HepG2 (cell line): ENCODE data around the gene AGER. TPM values are rescaled to one million over a fixed set of nuclear protein-coding genes. Genes with fewer than 3 reads are reported as not detected.
A peak's percentile ranks its signal among the peaks of the same experiment; 100 is the strongest.

Source experiments
- CREM ChIP-seq, 2 experiments: sonication (generic) in 1 of 2; formaldehyde crosslinking in 1 of 2; IDR thresholded peaks; 2 replicates each; pipeline versions ENCODE4 v1.4.0 to v1.6.1; 2016 to 2020; ENCODE audit warnings: antibody characterized with exemption in 1 of 2, mild to moderate bottlenecking in 1 of 2, missing genetic modification reagents in 1 of 2
- HMGXB3 ChIP-seq: sonication (generic); formaldehyde crosslinking; IDR thresholded peaks from 2 replicates; pipeline ENCODE4 v1.4.0; 2020; ENCODE audit warnings: missing genetic modification reagents, borderline replicate concordance
- IRF2 ChIP-seq: IDR thresholded peaks from 2 replicates; pipeline ENCODE4 v1.6.1; 2018; ENCODE audit warnings: missing genetic modification reagents, missing compliant biosample characterization
- ISL2 ChIP-seq: sonication (generic); formaldehyde crosslinking; IDR thresholded peaks from 2 replicates; pipeline ENCODE4 v1.5.0; 2020; ENCODE audit warnings: missing genetic modification reagents
- KDM1A ChIP-seq: IDR thresholded peaks from 2 replicates; pipeline ENCODE4 v1.6.1; 2016; ENCODE audit warnings: missing compliant biosample characterization
- KIAA2018 ChIP-seq: sonication (generic); formaldehyde crosslinking; IDR thresholded peaks from 2 replicates; pipeline ENCODE4 v1.5.0; 2020; ENCODE audit warnings: mild to moderate bottlenecking, missing genetic modification reagents, borderline replicate concordance
- RARG ChIP-seq: sonication (generic); formaldehyde crosslinking; IDR thresholded peaks from 2 replicates; pipeline ENCODE4 v1.4.0; 2020; ENCODE audit warnings: low read depth, mild to moderate bottlenecking, missing genetic modification reagents
- ZEB1 ChIP-seq: IDR thresholded peaks from 2 replicates; pipeline ENCODE4 v1.6.1; 2012; ENCODE audit warnings: mild to moderate bottlenecking, low read depth, inconsistent platforms; ENCODE audit not compliant: insufficient replicate concordance
- ZNF138 ChIP-seq: sonication (generic); formaldehyde crosslinking; IDR thresholded peaks from 2 replicates; pipeline ENCODE4 v1.5.0; 2020; ENCODE audit warnings: mild to moderate bottlenecking, low read depth, missing genetic modification reagents
- ZNF737 ChIP-seq: sonication (generic); formaldehyde crosslinking; IDR thresholded peaks from 2 replicates; pipeline ENCODE4 v1.5.0; 2020; ENCODE audit warnings: missing genetic modification reagents, mild to moderate bottlenecking, borderline replicate concordance
- ZNF782 ChIP-seq: sonication (generic); formaldehyde crosslinking; IDR thresholded peaks from 2 replicates; pipeline ENCODE4 v1.4.0; 2020; ENCODE audit warnings: missing genetic modification reagents, mild to moderate bottlenecking, borderline replicate concordance
- polyA plus RNA-seq, 8 experiments: library from polyadenylated mRNA; depleted of rRNA in 3 of 8; stranded (reverse) in 7 of 8; unstranded in 1 of 8; fragments of >200 nt; fragmentation: Illumina TruSeq in 4 of 8; extraction: Trizol in 4 of 8; gene quantifications; 2 replicates each; pipeline versions ENCODE4 v1.2.1 to v1.2.3, GENCODE V29; 2011 to 2016; ENCODE audit warnings: low read depth in 4 of 8, missing spikeins in 1 of 8, mixed read lengths in 1 of 8; ENCODE audit not compliant: insufficient read depth in 1 of 8
- total RNA-seq, 5 experiments: library from RNA; depleted of rRNA; stranded (reverse); fragments of >200 nt; fragmentation: Illumina TruSeq; extraction: Trizol; gene quantifications; 2 replicates each; pipeline ENCODE4 v1.2.3, GENCODE V29; 2016; ENCODE audit warnings: low read depth in 1 of 5

AGER gene
- total and polyA plus RNA-seq, 2 of the 13 experiments (the other 11 are each of a cell fraction or from before 2014, with no cell fraction given) = 1.9 to 5.1 TPM

GRCh38 chr6:32177183-32177787 is 6.8 kb downstream of the AGER start (continued):
- TF ChIP-seq KIAA2018 (CRISPR knock-in tag) (0 out of 2 replicates have a peak, but pooled peaks have one; percentile 63), ISL2 (CRISPR knock-in tag) (no peak), ZNF138 (CRISPR knock-in tag) (no peak), ZNF737 (CRISPR knock-in tag) (no peak), CREM (IDR thresholded peaks at IDR 0.05) (peak; percentile 63), CREM (CRISPR knock-in tag; IDR thresholded peaks at IDR 0.05) (no peak), RARG (no peak), ZEB1 (peak; percentile 78), IRF2 (CRISPR knock-in tag) (0 out of 2 replicates have a peak, but pooled peaks have one; percentile 4), KDM1A (no peak), HMGXB3 (no peak), ZNF782 (CRISPR knock-in tag) (no peak)
